Activated CD4-positive, alpha-beta T cell treated with anti-CD3 and anti-CD28 coated beads, Interleukin-2, amount 50 U/mL, for 16 hours (primary cell): ENCODE measurements around the gene NCOA1.
A peak's percentile ranks its signal among the peaks of the same experiment; 100 is the strongest.
"Not testable (repeated sequence)": the region's sequence is repeated elsewhere in the genome, so short reads cannot be mapped to it uniquely, and the experiment has no call there.

ENCODE experiments used
- DNase-seq: peaks from one replicate; pipeline ENCODE4 v3.0.0-alpha.2; 2020

NCOA1 gene

DNA sequence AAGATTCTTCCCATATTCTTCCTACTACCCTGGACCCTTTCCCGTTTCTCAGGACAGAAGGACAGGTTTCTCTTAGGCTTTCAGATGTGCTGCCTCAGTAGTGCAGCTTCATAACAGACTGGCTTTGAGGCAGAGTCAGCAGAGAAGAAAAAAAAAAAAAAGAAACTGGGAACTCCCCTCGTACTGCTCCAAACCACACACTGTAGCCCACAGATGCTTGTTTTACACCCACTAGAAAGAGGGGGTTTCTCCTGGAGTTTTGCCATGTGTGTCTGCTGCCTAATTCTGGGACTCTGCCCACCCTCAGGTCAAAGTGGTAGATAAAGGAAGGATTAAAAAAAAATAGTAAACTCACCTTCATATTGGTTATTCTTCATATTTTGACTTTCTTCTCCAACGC, 95.9 kb downstream of the NCOA1 start:
- peak; percentile 41 for DNase-seq

DNA sequence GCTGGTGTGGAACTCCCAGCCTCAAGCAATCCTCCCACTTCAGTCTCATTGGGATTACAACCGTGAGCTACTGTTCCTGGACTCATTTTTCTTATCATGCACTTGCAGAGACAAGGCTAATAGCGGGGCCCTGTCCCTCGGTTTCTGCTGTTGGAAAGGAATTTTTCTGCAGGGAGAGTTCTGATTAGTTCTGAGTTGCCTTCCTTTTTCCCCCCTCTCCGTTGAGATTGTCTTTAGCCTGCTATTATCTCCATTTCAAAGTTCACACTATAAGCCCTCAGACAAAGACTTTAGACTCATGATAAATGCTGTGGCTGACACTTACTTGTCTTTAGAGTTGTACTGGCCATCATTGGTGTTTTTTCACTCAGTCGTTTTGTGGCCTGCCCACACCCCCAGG, 97.2 kb downstream of the NCOA1 start:
- DNase-seq, result no peak

DNA sequence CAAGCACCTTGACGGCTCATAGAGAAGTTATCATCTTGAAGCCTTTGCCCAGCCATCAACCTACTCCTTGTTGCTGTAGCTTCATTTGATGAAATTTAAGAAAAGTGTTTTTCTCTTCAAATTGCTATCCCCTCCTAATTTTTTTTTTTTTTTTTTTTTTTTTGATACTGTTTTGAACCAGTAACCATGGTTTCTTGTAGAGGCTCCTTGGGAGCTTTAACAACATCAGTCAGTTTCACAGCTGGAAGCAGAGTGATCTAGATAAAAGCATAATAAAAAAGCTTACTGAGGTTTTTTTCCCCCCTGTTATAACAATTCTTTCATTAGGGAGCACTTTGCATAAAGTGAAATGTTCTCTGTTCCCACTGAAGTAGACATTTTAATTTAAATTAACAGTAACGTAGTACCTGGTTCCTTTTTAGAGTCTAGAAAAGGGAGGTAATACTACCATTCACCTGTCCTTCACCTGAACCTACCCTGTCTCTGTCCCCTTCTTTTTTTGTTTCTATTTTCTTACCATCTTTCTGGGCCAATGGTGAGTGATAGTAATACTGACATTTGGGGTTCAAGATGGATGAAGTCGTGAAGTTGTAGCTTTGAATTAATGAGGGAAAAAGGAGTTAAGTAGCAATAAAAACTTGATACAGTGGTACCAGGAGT, 101.5 kb downstream of the NCOA1 start:
- no peak for DNase-seq

DNA sequence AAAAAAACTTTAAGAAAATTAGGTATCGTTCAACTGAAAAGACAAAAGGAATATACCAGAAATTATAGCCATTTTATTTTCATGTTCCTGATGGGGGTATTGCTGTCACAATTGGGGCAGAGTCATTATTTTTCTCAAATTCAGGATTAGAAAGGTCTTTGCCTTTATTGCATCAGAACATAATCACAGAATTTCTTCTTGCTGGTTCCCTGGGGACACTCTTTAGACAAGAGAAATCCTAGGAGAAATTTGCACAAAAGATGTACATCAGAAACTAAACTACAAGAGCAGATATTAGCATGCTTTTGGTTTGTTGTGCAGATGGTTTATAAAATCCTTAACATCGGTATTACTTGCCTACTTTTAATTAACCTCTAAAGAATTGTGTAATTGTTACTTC, 103.2 kb downstream of the NCOA1 start:
- DNase-seq, result no peak

DNA sequence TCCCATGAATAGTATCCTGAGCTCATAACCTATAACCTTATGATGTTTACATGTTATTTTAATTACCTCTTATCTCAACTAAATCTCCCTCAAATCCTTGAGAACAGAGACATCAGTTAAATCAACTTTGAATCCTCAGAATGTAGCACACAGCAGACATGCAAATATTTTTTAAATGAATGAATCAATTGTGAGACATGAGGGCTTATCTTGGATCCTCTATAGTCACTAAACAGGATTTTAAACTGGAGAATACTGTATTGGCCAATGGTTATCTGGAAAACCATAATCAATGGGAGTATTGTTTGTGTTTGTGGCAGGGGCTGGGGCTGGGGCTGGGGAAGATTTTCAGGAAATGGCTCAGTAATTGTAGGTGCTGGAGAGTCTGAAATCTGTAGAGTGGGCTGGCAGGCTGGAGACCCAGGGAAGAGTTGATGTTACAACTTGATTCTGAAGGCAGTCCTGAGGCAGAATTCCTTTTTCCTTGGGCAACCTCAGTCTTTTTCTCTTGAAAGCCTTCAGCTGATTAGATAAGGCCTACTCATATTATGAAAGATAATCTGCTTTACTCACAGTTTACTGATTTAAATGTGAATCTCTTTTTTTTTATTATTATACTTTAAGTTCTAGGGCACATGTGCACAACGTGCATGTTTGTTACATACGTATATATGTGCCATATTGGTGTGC, 106.3 kb downstream of the NCOA1 start:
- no peak for DNase-seq

DNA sequence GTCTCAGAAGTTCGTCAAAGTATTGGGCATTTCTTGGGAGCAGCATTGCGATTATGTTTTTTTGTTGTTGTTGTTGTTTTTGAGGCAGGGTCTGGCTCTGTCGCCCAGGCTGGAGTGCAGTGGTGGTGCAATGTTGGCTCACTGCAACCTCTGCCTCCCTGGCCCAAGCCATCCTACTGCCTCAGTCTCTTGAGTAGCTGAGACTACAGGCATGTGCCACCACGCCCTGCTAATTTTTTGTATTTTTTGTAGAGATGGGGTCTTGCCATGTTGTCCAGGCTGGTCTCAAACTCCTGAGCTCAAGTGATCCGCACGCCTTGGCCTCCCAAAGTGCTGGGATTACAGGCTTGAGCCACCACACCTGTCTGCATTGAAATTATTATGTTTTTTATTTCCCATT, 109.1 kb downstream of the NCOA1 start:
- not testable (repeated sequence) for DNase-seq

DNA sequence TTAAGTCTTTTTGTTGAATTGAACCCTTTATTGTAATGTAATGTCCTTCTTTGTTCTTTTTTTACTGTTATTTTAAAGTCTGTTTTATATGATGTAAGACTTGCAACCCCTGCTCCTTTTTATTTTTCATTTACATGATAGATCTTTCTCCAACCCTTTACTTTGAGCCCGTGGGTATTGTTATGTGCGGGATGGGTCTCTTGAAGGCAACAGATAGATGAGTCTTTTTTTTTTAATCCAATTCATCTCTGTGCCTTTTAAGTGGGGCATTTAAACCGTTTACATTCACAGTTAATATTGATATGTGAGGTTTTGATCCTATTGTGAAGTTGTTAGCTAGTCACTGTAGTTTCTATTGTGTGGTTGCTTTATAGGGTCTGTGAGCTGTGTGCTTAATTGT, 120.6 kb downstream of the NCOA1 start:
- no peak for DNase-seq

DNA sequence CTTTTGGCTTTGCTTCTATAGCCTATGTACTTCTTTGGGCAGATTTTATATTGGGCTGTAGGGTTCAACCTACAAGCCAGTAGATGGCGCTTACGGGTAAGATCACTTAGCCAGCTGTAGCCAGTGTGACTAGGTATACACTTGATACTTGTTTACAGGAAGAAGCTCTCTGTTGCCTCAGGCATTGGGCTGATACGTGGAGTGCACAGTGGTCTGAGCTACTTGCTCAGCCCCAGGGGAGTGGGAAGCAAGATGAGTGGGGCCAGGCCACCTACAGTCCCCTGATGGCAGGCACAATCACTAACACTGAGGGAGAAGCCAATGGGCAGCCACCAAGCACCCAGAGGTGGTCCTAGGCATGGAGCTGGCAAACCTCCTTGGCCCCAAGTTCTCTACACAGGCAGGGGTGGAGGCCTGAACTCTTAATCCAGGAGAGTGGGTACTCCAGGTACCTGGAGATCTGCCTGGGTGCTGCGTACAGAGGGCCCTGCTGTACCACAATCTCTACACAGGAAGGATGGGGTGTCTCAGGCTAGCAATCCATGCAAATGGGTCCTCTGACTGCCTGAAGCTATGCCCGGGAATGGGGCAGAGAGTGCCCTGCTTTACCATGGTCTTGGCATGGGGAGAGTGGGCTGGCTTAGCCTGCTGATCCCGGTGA, 122.2 kb downstream of the NCOA1 start:
- peak; percentile 61 for DNase-seq

DNA sequence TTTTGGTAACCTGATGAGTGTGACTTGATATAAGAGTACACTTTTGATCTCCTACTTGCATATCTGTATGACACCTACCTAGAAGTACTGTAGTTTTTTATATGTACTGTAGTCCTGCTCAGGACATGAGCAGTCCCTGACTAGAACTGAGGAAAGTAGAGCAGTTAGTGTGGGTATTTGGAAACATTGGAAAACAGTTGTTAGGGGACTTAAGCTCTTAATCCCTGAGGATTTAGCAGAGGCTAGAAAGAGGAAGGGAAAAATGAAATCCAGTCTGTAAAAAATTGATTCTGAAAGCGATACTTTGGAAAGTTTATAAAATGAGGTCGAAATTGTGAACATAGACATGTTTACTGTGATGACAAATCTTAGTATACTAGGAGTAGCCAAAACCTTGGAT, 125.6 kb downstream of the NCOA1 start:
- DNase-seq, result no peak

DNA sequence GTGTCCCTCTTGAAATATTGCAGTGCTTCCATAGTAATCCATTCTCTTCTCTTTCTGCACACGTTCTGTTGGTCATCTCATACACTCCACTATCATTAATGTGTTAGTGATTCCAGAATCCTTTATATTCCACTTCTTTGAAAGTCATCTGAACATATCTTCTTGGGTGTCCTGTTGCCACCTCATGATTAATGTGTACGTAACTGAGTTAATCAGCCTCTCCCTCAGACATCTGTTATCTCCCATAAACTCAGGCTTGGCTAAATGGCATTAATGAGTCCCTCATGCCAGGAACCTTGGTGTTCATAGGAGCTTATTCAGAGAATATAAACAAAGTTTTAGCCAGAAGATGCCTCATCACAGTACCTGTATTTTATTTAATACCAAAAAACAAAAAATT, 126.4 kb downstream of the NCOA1 start:
- no peak for DNase-seq

DNA sequence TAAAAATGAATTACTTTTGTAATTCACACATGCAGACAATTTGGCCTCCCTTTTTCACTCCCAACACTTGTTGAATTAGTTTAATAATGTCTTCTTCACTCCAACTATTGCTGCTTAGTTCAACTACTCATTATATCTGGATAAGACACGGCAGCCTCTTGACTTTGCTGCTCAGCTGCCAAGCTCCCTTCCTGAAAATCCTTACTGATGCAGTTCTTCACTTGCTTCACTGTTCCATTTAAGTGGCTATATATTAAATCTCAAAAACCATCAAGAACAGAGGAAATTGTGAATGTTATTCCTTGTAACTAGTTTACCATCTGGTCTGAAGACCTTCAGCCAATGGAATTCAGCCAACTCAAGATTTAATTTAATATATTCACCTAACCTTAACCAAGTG, 127.1 kb downstream of the NCOA1 start:
- DNase-seq, result no peak

DNA sequence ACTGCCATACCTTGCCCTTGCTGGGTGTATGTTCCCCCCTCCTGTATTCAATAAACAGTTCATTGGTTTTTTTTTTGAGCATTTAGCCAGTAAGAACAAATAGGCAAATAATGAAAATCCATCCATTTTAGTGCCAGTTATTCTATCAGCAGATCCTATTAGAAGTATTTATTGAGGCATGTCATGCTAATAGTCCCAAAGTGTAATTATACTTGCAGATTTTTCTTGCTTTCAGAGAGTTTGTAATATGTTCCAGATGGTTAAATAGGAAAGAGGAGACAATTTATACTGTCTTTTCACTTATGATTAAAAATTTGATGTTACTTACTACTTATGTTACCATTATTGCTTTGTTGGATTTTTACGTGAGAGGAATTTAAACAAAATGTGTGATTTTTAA, 127.6 kb downstream of the NCOA1 start:
- no peak for DNase-seq

DNA sequence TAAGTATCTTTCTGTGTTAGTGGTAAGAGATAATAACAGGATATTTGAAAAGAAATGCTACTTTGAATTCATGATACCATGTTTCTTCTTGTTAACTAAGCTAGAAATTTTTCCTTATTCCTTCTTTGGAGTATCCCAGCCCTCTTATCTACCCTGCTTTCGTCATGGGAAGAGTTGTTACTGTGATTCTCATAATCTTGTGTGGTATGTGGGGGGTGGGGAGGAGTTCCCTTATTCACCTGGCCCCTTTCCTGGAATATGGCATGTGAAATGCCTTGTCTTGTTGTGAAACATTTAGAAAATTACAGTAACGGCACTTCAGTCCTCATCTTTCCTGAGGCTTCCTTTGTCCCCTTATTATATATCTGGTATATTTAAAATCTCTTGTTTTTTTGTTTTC, 129.9 kb downstream of the NCOA1 start:
- no peak for DNase-seq

DNA sequence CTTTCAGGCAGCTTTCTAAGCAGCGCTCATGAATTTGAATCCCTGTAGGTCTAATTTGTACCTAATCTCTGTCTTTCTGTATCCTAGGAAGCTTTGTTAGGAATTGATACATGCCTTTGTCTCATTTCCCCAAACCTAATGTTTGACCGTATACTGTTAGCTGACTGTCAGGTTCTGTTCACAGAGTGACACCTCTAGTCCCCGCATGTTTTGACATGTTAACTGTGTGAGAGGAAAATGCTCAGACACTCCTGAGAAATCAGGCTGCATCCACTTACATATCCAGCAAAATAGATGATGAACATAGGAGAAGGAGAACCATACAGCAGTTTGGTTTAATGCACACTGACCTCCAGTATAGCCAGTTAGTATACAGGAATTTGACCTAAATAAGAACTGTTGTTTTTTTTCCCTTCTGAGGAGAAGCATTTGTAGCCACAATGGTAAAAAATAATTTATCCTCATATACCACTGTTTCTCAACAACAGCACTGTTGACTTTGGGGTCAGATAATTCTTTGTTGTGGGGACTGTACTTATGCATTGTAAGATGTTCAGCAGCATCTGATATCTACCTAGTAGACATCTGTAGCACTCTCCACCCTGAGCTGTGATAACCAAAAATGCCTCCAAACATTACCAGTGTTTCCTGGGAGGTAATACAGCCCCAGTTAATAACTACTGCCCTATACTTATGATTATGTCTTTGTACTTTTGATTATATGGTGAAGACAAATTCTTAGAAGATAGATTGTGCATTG, 130.9 kb downstream of the NCOA1 start:
- DNase-seq, result no peak

DNA sequence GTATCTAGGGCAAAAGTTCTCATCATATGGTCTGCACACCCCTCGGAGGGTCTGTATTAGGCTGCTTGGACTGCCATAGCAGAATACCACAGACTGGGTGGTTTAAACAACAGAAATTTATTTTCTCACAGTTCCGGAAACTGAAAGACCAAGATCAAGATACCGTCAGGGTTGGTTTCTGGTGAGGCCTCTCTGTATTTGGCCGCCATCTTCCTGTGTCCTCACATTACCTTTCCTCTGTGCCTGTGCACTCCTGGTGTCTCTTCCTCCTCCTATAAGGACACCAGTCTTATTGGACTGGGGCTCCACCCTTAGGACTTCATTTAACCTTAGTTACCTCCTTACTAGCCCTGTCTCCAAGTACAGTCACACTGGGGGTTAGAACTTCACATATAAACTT, 132.5 kb downstream of the NCOA1 start:
- DNase-seq, result no peak

DNA sequence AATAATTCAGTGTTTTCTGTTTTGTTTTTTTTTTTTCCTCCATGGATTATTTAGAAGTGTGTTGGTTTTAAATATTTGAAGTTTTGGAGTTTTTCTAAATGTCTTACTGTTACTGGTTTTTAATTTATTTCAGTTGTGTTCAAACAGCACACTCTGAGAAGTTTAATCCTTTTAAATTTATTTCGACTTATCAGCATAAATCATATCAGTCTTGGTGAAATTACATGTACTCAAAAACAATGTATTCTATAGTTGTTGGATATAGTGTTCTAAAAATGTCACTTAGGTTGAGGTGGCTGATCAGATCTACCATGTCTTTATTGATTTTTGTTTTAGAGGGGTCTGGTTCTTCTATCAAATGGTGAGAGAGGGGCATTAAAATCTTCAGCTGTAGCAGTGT, 134.7 kb downstream of the NCOA1 start:
- DNase-seq, result no peak

DNA sequence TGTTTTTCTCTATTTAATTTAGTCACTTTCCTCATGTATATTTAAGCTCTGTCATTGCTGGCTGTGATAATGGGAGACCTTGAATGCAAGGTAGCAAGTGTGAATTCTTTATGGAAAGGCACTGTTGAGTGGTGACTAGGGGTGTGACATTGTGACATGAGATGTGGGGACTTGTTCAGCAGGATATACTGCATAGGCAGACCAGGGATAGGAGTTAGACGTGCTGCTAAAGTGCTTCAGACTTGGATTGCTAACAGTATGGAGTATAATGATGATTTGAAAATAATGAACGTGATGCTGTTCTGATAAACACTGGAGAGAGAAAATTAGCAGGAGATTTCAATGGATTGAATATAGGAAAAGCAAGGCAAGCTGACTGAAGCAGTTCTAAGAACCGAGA, 135.1 kb downstream of the NCOA1 start:
- no peak for DNase-seq

DNA sequence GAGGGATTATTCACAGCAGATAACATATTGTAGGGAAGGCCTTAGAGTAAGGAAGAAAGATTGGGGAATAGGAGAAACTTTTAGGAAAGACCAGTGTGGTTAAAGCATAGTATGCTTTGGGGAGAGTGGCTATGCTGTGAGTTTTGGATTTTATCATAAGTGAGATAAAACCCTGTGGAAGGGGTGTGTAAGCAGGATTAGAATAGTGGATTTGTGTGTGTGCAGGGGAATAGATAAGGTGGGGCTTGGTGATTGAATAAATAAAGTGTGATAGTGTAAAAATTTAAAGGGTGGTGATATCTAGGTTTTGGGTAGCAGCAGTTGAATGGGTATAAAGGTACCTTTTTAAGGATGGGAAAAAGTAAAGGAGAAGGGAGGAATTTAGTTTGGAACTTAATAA, 137.7 kb downstream of the NCOA1 start:
- no peak for DNase-seq

DNA sequence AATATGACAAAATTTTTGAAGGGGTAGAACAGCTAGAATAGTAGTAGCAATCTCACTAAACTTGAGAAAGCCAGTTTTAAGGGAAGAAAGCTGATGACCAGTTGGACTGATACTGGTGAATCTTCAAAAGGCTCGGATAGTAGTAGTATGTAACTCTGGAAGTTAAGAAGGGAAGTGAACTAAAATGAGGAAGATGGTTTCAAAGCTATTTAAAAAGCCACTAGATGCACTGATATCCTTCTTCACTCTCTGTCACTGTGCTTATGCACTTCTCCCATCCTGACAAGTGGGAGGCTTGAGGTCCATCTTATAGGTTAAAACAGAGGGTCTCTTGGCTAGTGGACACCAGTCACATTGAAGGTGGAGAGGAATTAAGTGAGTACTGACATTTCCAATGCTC, 141.1 kb downstream of the NCOA1 start:
- no peak for DNase-seq

DNA sequence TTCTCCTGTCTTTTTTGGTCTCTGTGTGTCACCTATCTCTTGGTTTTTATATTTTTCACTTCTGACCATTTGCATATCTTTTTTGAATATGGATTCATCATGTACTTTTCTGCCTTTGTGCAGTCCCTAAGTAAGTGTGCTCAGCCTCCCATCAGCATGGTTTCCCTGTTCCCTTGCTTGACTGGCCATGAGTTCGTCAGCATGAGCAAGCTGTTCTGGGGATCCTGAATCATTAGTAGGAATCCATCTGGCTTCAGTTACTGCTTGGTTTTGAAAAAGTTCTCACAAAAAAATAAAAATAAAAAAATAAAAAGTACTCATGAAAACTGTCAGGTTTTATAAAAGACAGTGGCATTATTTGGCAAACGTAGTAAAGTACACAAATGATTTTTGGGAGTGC, 144.1 kb downstream of the NCOA1 start:
- no peak for DNase-seq

DNA sequence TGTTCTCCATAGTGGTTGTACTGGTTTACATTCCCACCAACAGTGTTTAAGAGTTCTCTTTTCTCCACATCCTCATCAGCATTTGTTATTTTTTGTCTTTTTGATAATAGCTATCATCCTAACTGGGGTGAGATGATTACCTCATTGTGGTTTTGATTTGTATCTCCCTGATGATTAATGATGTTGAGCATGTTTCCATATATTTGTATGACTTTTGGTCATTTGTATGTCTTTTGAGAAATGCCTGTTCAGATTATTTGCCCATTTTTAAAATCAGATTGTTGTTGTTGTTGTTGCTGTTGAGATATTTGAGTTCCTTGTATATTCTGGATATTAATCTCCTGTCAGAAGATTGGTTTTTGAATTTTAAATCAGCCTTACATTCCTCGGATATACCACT, 147.5 kb downstream of the NCOA1 start:
- no peak for DNase-seq

DNA sequence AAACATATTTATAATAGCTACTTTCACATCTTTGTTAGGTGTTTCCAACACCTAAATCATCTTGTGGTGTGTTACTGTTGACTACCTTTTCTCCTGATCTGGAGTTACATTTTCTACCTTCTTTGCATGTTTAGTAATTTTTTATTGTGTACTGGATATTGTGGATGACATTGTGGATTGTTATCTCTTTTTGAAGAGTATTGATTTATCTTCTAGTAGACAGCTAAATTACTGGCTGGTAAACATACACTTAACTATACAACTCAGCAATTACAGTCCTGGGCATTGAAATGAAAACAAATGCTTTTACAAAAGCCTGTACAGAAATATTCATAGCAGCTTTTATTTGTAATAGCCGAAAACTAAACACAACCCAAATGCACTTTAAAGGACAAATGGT, 151.3 kb downstream of the NCOA1 start:
- no peak for DNase-seq

DNA sequence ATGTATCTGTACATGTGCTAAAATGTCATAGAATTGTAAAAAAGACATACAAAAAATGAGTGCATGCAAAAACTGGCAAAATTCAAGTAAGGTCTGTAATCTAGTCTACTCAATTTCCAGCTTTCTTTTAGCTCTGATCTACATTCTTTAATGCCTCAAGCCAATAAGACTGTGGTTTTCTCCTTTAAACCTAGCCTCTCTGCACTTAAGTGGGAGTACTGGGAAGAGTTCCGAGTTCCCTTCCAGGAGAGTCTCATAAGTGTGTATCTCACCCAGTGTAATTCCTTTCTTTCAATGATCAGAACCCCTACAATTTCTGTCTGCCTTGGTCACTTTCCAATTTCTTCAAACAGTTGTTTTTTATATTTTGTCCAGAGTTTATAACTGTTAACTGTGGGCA, 152.0 kb downstream of the NCOA1 start:
- DNase-seq, result no peak

DNA sequence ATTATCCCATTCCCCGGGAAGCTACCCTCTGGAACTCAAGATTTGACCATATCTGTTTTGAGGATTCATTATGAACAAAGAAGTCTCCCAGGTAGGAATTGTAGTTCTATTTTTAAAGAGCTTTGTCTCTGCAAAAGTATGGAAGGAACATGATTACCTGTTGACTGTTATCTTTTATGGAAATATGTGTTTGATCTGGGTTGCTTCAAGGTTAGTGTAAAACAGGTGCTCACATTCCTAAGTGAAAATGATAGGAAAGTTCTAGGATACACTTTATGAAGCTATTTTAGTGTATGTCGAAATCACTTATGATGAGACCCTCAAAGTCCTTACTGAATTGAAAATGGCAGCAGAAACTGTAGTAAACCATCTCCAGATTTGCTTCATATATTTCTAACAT, 153.0 kb downstream of the NCOA1 start:
- no peak for DNase-seq
